Fibroblast of skin of right quadriceps (primary cell): Measurements from ENCODE around the gene TTC28.

ENCODE experiments used
- DNase-seq: peaks from one replicate; pipeline ENCODE4 v3.0.0-alpha.2; 2013

TTC28 gene

GRCh38 chr22:27980424-27981148 lies 699.1 kb downstream of the TTC28 start:
- DNase-seq, result no peak

- no peak for DNase-seq
These were observed 700.8 kb downstream of the TTC28 start for GRCh38 chr22:27978802-27979201.

DNA sequence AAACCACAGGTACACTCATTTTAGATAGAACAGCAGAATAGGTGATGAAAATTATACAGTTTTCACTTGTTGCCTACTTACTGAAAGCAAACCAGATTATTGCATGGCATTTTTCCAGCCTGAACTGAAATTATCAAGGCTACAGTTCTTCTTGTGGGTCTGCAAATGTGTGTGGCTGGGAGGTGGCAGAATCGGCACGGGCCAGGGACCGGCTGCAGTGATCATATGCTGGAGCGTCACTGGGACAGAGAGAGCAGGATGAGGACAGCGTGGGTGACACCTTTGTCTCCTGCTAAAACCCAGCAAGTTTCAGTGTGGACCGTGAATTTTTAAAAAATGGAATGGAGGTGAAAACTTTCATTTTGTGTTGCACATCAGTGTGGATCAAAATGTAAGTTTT lies 701.3 kb downstream of the TTC28 start:
- DNase-seq, result no peak

DNA sequence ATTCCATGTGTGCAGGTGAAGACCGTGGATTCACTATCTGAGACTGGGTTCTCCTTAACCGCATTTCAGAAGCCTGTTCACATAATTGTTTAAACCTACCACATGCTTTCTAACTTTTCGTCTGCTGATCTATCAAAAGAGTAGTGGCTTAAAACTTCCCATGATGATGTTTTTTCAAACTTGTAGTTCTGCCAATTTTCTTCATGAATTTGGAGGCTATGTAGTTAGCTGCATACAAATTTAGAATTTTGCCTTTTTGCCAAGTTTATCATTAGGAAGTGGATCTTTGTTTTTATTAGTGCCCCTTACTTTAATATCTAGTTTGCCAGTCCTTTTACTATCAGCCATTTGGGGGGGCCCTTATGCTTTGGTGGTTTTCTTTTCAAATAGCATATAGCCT lies 703.1 kb downstream of the TTC28 start:
- no peak for DNase-seq

- no peak for DNase-seq
These were observed 704.1 kb downstream of the TTC28 start for GRCh38 chr22:27975381-27976013.

DNA sequence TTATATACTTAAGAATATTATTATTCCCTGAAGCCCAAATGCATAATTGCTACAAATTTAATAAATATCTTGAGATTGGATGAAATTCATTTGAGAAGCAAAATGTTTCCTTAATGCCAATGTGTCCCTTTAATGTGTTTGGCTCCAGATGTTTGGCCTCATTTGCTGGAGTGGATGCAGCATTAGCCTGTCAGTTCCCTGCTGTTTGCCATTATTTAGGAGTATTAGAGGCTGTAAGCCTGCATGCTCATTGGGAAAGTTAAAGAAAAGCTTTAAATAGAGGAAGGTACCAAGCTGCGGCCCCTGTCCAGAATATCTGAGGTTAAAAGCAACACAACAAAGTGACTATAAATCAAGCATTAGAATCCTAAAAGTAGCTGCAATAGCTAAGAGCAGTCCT lies 705.8 kb downstream of the TTC28 start:
- DNase-seq, result no peak

DNA sequence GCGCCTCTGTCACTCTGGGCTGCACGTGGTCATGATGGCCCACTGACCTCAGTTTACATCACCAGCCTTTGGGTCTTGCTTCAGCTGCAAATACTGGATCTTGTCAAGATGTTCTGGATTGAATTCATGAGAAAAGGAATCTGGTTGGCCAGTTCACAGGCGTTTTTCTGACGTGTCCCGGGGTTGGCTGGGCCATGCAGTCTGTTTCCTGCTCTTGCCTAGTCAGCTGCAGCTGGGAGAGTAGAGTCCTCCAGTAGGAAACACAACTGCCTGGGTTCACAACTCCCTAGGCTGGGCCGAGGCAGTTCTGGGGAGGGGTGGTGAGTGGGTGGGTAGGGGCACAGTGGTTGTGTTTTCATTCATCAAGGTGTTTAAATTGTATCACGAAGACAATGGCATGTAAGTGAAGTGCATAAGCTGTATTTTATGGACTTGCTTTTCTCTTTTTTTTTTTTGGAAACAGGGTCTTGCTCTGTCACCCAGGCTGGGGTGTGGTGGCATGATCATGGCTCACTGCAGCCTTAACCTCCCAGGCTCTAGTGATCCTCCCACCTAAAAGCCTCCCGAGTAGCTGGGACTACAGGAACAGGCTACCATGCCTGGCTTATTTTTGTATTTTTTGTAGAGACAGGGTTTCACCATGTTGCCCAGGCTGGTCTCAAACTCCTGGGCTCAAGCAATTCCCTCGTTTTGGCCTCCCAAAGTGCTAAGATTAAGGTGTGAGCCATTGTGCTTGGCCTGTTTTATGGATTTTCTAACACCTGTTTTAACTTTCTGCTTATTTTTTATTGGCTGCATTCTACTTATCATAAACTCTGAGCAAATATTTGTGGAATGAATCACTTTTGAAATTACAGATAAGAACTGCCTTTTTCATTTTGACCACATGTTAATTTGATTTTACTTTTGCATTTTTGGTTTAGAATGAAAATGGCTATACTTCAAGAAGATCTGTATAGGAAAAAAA lies 706.6 kb downstream of the TTC28 start:
- DNase-seq, result no peak

DNA sequence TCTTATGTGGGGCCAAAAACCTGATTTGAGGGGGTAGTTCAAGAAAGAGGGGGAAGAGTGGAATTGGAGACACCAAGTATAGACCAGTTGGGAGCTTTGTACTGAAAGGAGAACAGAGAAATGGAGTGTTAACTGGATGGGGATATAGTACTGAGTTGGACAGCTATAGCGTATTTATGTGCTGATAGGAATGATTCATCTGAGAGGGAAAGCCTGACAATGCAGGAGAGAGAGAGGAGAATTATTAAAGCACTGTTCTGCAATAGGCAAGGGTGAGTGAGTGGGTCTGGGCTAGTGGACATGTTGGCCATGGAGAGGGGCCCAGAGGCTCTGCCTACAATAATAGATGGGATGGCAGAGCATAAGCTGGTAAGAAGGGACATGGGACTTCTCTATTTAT lies 707.7 kb downstream of the TTC28 start:
- no peak for DNase-seq

- peak; percentile 65 for DNase-seq
These were observed 708.9 kb downstream of the TTC28 start for GRCh38 chr22:27970596-27971220.

DNA sequence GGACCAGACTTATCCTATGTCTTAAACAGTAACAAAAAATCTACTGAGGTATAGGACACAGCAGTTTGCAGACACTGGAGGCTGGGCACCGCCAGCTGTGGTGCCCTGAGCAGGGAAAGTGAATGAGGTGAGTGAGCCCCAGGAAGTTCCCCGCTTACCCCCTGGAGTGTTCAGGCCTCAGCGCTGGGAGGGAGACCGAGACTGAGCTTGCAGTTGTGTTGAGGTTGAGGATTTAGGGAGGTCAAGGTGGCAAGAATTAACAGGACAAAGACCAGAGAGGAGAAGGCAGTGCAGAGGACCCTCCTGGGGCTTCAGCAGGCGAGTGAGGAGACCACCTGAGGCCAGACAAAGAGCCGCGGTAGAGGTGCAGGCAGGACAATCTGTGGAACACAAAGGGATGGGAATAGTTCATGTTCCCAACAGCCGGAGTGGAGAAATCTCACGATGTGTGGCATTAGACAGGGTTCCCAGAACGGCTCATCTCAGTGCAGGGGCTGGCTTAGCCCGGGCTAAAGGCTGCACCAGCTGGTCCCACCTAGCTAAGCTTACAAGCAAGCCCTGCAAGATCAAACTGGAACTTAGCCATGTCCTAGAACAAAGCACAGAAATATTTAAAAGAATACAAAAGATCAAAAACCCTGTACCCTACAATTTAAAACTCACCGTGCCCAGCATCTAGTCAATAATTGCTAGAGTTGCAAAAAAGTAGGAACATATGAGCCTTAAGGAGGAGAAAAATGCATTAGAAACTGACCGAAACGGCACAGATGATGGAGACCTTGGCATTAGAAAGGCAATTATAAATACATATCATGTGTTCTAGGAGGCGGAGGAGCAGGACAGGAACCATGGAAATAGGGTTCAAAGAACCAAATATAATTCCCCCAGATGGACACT lies 713.2 kb downstream of the TTC28 start:
- no peak for DNase-seq

DNA sequence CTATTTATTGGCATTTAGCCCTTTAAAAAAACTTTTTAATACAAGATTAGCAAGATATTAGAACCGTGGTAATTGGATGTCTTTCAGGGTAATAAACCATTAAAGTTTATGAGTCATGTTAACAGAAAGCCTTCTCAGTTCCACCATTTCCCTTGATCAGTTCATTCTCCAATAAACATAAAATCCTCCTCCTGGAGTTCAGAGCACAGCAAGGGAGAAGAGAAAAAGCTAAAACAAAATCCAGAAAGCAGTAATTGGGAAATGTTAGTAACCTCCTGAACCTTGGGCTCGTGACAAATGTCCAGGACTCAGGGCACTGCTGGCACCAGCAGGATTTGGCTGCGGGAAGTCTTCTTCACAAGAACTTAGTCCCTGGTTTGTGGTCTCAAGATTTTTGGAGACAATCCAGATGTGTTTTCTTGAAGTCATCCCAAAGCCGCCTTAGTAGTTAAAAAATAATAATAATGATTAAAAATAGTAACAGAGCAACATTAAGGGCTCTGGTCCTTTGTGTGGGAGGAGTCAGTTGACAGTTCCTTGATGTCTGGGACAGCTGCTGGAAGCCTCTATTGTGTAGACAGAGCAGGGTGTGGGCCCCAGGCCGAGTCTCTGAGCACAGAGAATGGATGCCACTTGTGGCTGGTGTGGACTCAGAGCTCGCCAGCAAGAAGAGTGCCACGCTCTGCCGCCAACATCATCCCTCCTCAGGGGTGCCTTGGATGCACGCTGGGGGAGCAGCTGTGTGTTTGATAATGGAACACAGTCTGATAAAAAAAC lies 717.2 kb downstream of the TTC28 start:
- DNase-seq, result peak; percentile 13

GRCh38 chr22:27961680-27962079 lies 718.0 kb downstream of the TTC28 start:
- no peak for DNase-seq

DNA sequence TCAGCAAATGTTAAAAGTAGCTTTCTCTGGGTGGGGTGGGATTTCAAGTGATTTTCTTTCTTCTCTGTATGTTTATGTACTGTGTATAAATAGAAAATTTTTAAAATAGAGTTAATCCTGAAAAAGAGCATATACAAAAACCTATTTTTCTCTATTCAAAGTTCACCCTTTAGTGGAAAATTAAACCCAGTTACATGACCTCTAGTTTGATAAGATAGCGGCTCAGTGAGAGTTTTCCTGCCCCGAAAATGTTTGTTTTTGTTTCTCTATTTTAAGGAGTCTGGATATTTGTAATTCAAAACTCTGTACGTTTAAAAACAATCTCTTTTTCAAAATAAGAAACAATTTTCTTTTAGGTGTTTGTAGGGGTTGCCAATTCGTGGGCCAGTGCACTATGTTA lies 718.5 kb downstream of the TTC28 start:
- no peak for DNase-seq

DNA sequence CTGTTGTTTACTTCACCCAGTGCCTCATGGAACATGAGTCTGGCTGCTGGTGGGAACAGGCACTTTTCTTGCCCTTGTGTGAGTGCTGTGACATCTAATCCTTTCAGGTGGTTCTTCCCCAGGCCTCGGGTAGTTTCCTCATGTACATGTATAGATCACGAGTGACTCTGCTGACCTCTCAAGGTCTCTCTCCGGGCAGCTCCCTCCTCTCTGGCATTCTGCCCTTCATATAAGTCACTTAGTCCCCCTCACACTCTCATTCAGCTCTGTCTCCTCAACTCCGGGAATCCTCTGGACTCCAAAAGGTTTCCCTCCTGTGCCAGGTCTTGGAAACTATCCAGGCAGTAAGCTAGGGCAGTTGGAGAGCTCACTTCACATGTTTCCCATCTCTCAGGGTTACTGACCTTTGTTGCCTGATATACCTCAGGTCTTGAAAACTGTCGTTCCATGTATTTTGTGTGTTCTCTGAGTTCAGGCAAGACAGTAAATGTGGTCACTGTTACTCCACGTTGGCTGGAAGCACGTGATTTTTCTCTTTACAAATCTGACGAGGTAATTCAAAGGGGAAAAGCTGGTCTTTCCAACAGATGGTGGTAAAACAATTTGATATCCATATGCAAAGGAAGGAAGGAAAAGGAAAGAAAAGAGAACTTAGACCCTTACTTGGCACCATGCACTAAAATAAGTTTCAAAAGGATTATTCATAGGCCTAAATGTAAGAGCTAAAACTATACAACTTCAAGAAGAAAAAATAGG lies 720.1 kb downstream of the TTC28 start:
- no peak for DNase-seq

- peak; percentile 27 for DNase-seq
These were observed 726.9 kb downstream of the TTC28 start for GRCh38 chr22:27952779-27953178.

DNA sequence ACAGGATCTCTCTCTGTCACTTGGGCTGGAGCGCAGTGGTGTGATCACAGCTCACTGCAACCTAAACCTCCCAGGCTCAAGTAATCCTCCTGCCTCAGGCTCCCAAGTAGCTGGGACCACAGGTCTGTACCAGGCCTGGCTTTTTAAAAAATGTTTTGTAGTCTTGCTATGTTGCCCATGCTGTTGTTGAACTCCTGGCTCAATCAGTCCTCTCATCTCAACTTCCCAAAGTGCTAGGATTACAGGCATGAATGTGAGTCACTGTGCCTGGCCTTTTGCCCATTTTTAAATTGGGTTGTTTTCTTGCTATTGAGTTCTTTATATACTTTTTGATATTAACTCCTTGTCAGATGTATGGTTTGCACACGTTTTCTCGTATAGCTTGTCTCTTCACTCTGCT lies 727.5 kb downstream of the TTC28 start:
- peak; percentile 75 for DNase-seq

DNA sequence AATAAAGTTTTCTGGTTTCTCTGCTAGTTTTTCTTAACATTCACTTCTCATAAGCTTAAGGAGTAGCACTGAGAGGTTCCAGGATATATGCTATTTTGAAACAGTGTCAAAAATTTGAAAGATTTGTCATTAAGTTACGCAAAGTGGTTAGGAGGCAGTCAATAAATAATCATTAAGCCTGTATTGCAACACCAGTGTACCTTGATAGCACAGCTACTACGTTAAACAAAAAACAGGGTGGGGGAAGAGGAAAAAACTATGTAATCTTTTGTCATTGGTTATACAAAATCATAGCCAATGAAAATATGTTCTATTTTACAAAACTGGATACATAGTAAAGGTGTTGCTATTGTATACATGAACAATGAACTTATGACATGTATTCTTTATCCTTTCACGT lies 730.2 kb downstream of the TTC28 start:
- no peak for DNase-seq

DNA sequence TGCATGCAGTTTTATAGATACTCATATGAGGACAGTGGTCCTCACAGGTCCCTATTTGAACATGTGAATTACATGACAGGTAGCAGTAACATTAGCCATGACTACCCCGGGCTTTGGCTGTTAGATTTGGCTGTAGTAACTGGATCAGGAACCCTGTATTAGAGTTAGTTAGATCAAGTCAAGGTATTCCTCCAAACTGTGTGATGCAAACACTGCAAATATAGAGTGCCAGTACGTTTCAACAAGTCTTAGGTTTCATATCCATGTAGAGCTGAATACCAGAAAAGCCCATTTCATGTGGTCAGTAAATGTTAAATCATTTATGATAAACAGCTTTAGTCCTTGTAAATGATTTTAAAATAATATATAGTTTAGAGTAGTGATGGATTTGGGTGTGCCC lies 731.1 kb downstream of the TTC28 start:
- DNase-seq, result no peak

DNA sequence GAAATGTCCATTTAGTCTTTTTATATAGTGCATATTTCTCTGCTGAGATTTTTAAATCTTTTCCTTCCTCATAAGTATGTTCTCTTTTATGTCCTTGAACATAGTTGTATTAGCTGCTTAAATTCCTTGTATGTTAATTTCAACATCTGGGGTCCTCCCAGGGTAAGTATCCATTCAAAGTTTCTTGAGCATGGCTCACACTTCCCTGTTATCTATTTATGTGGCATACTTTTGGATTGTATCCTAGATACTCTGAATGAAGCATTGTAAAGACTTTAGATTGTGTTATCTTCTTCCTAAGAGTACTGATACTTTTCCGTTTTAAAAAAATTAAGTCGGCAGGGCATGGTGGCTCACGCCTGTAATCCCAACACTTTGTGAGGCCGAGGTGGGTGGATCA lies 732.2 kb downstream of the TTC28 start:
- DNase-seq, result no peak

DNA sequence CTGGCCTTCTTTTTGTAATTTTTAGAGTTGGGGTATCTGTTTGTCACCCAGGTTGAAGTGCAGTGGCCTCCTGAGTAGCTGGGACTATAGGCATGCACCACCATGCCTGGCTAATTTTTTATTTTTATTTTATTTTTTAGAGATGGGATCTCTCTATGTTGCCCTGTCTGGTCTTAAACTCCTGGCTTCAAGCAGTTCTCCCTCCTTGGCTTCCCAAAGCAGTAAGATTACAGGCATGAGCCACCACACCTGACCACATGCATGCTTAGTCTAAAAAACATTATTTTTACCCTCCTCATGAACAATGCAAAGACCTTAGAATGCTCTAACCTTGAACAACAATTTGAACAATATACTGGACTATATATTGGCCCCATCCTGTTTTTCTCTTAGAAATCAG lies 738.5 kb downstream of the TTC28 start:
- DNase-seq, result no peak

DNA sequence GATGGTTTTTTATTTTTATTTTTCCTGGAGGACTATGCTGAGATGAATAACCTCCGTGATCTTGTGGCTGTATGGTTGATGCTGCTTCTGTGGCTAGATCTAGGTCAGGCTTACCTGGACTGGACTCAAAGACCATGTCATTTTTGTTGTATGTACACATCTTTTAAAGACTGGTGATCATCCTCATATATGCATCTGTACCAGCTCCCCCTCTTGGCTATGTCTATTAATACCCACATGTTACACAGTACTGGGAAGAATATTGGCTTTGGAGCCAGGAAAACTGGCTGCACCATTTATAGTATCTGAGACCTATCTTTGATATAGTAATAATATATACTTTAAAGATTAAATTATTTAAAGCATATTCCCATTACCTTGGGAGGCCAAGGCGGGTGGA lies 742.2 kb downstream of the TTC28 start:
- DNase-seq, result no peak
